CD4-positive, alpha-beta T cell treated with Interleukin-12 subunit alpha and Interleukin-12 subunit beta, for 1 hour (primary cell): Measurements from ENCODE around the gene TBX10.
A peak's percentile ranks its signal among the peaks of the same experiment; 100 is the strongest.
"Not testable (repeated sequence)": the region's sequence is repeated elsewhere in the genome, so short reads cannot be mapped to it uniquely, and the experiment has no call there.

Source experiments
- DNase-seq: peaks from one replicate; pipeline ENCODE4 v3.0.0-alpha.2; 2020

Gene TBX10

GRCh38 chr11:67644472-67645418 lies 5.2 kb upstream of the TBX10 start:
- DNase-seq: no peak

- DNase-seq: no peak
Observed at GRCh38 chr11:67644042-67644441, 4.5 kb upstream of the TBX10 start.

- no peak for DNase-seq
Observed at GRCh38 chr11:67642173-67643120, 2.9 kb upstream of the TBX10 start.

GRCh38 chr11:67641338-67642172 lies 2.0 kb upstream of the TBX10 start:
- DNase-seq: no peak

GRCh38 chr11:67640758-67641337 lies 1.3 kb upstream of the TBX10 start:
- DNase-seq: no peak

GRCh38 chr11:67640021-67640757 lies 626 bp upstream of the TBX10 start:
- DNase-seq: peak; percentile 70

GRCh38 chr11:67638535-67639437 lies 777 bp downstream of the TBX10 start:
- DNase-seq: no peak

- not testable (repeated sequence) for DNase-seq
Observed at GRCh38 chr11:67637441-67637840, 2.1 kb downstream of the TBX10 start.

GRCh38 chr11:67636962-67637361 lies 2.6 kb downstream of the TBX10 start:
- no peak for DNase-seq

- DNase-seq: no peak
Observed at GRCh38 chr11:67635231-67635521, 4.4 kb downstream of the TBX10 start.

GRCh38 chr11:67634366-67635230 lies 5.0 kb downstream of the TBX10 start:
- no peak for DNase-seq

- DNase-seq: no peak
Observed at GRCh38 chr11:67633758-67634365, 5.7 kb downstream of the TBX10 start.

- DNase-seq: no peak
Observed at GRCh38 chr11:67632982-67633755, 6.4 kb downstream of the TBX10 start.

GRCh38 chr11:67632175-67632981 lies 7.2 kb downstream of the TBX10 start:
- DNase-seq: no peak

GRCh38 chr11:67631853-67632174 lies 7.7 kb downstream of the TBX10 start:
- DNase-seq: no peak

GRCh38 chr11:67631411-67631810 lies 8.2 kb downstream of the TBX10 start:
- no peak for DNase-seq

GRCh38 chr11:67630943-67631331 lies 8.6 kb downstream of the TBX10 start:
- no peak for DNase-seq
